K562 (cell line): Measurements from ENCODE around the gene CDK5RAP3. TPM values are rescaled to one million over a fixed set of nuclear protein-coding genes. Genes with fewer than 3 reads are reported as not detected.

Source experiments
- ARID1B ChIP-seq: fragments of 450-650 bp; IDR thresholded peaks from 2 replicates; pipeline ENCODE4 v1.6.1; 2016; ENCODE audit warnings: antibody characterized with exemption, mild to moderate bottlenecking, inconsistent platforms
- CBFB ChIP-seq: sonication (generic); formaldehyde crosslinking; IDR thresholded peaks from 2 replicates; pipeline ENCODE4 v1.4.0; 2020; ENCODE audit warnings: mild to moderate bottlenecking, missing genetic modification reagents
- CTCF ChIP-seq, 3 experiments: IDR thresholded peaks in 2 of 3; conservative IDR thresholded peaks in 1 of 3; 2 replicates each; pipeline ENCODE4 v1.5.1; 2011 to 2012; ENCODE audit warnings: low read length in 3 of 3, mild to moderate bottlenecking in 3 of 3, control low read depth in 2 of 3, improper control_type of control experiment in 1 of 3, inconsistent platforms in 1 of 3, low read depth in 1 of 3, mixed read lengths in 1 of 3, moderate library complexity in 1 of 3; ENCODE audit not compliant: insufficient read depth in 2 of 3
- ELF2 ChIP-seq: fragments of 250-450 bp; sonication (Bioruptor Pico); IDR thresholded peaks from 2 replicates; pipeline ENCODE4 v1.5.0; 2021; ENCODE audit warnings: mild to moderate bottlenecking
- FOXK2 ChIP-seq, 2 experiments: fragments of 450-650 bp; IDR thresholded peaks in 1 of 2; conservative IDR thresholded peaks in 1 of 2; 2 replicates each; pipeline ENCODE4 v1.6.1; 2016; ENCODE audit warnings: low read depth in 2 of 2, mild to moderate bottlenecking in 1 of 2
- ILF3 ChIP-seq: fragments of 450-650 bp; IDR thresholded peaks from 2 replicates; pipeline ENCODE4 v1.6.1; 2018; ENCODE audit warnings: antibody characterized with exemption, mild to moderate bottlenecking, moderate library complexity, borderline replicate concordance
- MLLT1 ChIP-seq, 2 experiments: fragments of 450-650 bp; IDR thresholded peaks; 2 replicates each; pipeline ENCODE4 v1.6.1; 2016
- NKRF ChIP-seq: fragments of 450-650 bp; IDR thresholded peaks from 2 replicates; pipeline ENCODE4 v1.6.1; 2016; ENCODE audit warnings: borderline replicate concordance
- PYGO2 ChIP-seq: fragments of 450-650 bp; IDR thresholded peaks from 2 replicates; pipeline ENCODE4 v1.6.1; 2016; ENCODE audit warnings: mild to moderate bottlenecking, missing genetic modification characterization, moderate library complexity, missing compliant biosample characterization
- STAT5B ChIP-seq: fragments of 250-450 bp; sonication (Bioruptor Pico); IDR thresholded peaks from 2 replicates; pipeline ENCODE4 v1.8.0; 2021; ENCODE audit warnings: mild to moderate bottlenecking, inconsistent platforms
- ZBTB33 ChIP-seq: sonication (generic); formaldehyde crosslinking; IDR thresholded peaks from 2 replicates; pipeline ENCODE4 v1.8.1; 2023; ENCODE audit warnings: mild to moderate bottlenecking, missing genetic modification reagents
- ZNF316 ChIP-seq: fragments of 450-650 bp; IDR thresholded peaks from 2 replicates; pipeline ENCODE4 v1.6.1; 2016
- ZNF398 ChIP-seq: fragments of 250-450 bp; sonication (Bioruptor Pico); IDR thresholded peaks from 2 replicates; pipeline ENCODE4 v1.8.0; 2021; ENCODE audit warnings: moderate library complexity, mild to moderate bottlenecking, inconsistent platforms
- ZNF592 ChIP-seq: fragments of 450-650 bp; IDR thresholded peaks from 2 replicates; pipeline ENCODE4 v1.6.1; 2017; ENCODE audit warnings: antibody characterized with exemption, mild to moderate bottlenecking
- polyA plus RNA-seq, 8 experiments: library from polyadenylated mRNA; depleted of rRNA in 4 of 8; stranded (reverse) in 5 of 8; unstranded in 3 of 8; fragments of >200 nt; fragmentation: Nextera tagmentation in 2 of 8; fragmentation: Illumina TruSeq in 1 of 8; extraction: Ambion mirVana in 2 of 8; extraction: Trizol in 1 of 8; gene quantifications; 2 replicates each; pipeline versions ENCODE4 v1.2.1 to v1.2.3, GENCODE V29; 2011 to 2014; ENCODE audit warnings: inconsistent platforms in 1 of 8, missing spikeins in 1 of 8
- total RNA-seq, 7 experiments: library from RNA; depleted of rRNA in 6 of 7; stranded (reverse); fragments of >200 nt in 6 of 7; fragmentation: Illumina TruSeq in 2 of 7; extraction: Trizol in 2 of 7; gene quantifications; 2 replicates each; pipeline versions ENCODE4 v1.2.1 to v1.2.3, GENCODE V29; 2011 to 2021; ENCODE audit warnings: low replicate concordance in 1 of 7

The CDK5RAP3 gene
- total and polyA plus RNA-seq, 9 of the 15 experiments (the other 6 are each of a cell fraction or from before 2014, with no cell fraction given), result 44.2 to 202 (median 91.5) TPM

- TF ChIP-seq NKRF (no peak), CTCF (IDR thresholded peaks at IDR 0.05 in 2 of 3, conservative IDR thresholded peaks at IDR 0.05 in 1 of 3; ENCODE audit: insufficient read depth in 2 of 3, low read depth in 1 of 3, low read length in 3 of 3) (0 out of 6 replicates have a peak, but pooled peaks of 1 of the 3 experiments have one; percentile 3), CBFB (CRISPR knock-in tag) (no peak), ARID1B (no peak), ZNF398 (CRISPR knock-in tag) (no peak), ZNF592 (no peak), STAT5B (CRISPR knock-in tag) (no peak), ILF3 (no peak), MLLT1 (IDR thresholded peaks at IDR 0.05) (no peak), ELF2 (CRISPR knock-in tag) (no peak), ZNF316 (no peak), FOXK2 (conservative IDR thresholded peaks at IDR 0.05 in 1 of 2, IDR thresholded peaks at IDR 0.05 in 1 of 2; ENCODE audit: low read depth in 2 of 2) (no peak), PYGO2 (no peak), ZBTB33 (CRISPR knock-in tag) (peak; percentile 70)
These were observed 41.2 kb downstream of the CDK5RAP3 start (continued) for GRCh38 chr17:48012151-48012520.
